Panc1 (cell line): ENCODE data around the gene CUEDC2.

Experiments used
- POLR2AphosphoS5 ChIP-seq: IDR thresholded peaks from 2 replicates; pipeline ENCODE4 v1.6.1; 2012; ENCODE audit warnings: mild to moderate bottlenecking, low read depth, low read length, moderate library complexity
- REST ChIP-seq, 2 experiments: IDR thresholded peaks; 2 replicates each; pipeline ENCODE4 v1.6.1; 2011 to 2012; ENCODE audit warnings: low read depth in 2 of 2, control low read depth in 1 of 2, low read length in 1 of 2, mild to moderate bottlenecking in 1 of 2, moderate library complexity in 1 of 2; ENCODE audit not compliant: insufficient read depth in 1 of 2
- TCF7L2 ChIP-seq: IDR thresholded peaks from 2 replicates; pipeline ENCODE4 v1.6.1; 2011; ENCODE audit warnings: mild to moderate bottlenecking, low read depth, low read length, inconsistent platforms
- TF ChIP-seq, protein P1 (sequence below): fragments of 450-650 bp; IDR thresholded peaks from 2 replicates; pipeline ENCODE4 v1.5.1; 2017; ENCODE audit warnings: mild to moderate bottlenecking

- TF ChIP-seq, protein P1, sequence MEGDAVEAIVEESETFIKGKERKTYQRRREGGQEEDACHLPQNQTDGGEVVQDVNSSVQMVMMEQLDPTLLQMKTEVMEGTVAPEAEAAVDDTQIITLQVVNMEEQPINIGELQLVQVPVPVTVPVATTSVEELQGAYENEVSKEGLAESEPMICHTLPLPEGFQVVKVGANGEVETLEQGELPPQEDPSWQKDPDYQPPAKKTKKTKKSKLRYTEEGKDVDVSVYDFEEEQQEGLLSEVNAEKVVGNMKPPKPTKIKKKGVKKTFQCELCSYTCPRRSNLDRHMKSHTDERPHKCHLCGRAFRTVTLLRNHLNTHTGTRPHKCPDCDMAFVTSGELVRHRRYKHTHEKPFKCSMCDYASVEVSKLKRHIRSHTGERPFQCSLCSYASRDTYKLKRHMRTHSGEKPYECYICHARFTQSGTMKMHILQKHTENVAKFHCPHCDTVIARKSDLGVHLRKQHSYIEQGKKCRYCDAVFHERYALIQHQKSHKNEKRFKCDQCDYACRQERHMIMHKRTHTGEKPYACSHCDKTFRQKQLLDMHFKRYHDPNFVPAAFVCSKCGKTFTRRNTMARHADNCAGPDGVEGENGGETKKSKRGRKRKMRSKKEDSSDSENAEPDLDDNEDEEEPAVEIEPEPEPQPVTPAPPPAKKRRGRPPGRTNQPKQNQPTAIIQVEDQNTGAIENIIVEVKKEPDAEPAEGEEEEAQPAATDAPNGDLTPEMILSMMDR: no peak
- TF ChIP-seq REST (IDR thresholded peaks at IDR 0.05; ENCODE audit: insufficient read depth in 1 of 2, low read depth in 2 of 2, low read length in 1 of 2) (no peak), TCF7L2 (no peak), POLR2AphosphoS5 (no peak)
Measured at GRCh38 chr10:102450124-102450373, 17.7 kb upstream of the CUEDC2 start.
